ENCODE results near the gene DENND1C. TPM values are rescaled to one million over a fixed set of nuclear protein-coding genes. Genes with fewer than 3 reads are reported as not detected.

Gene DENND1C
- total and polyA plus RNA-seq, 2 of the 8 experiments (the other 6 are each of a cell fraction or from before 2014, with no cell fraction given): 3.6 to 4.0 TPM

DNA sequence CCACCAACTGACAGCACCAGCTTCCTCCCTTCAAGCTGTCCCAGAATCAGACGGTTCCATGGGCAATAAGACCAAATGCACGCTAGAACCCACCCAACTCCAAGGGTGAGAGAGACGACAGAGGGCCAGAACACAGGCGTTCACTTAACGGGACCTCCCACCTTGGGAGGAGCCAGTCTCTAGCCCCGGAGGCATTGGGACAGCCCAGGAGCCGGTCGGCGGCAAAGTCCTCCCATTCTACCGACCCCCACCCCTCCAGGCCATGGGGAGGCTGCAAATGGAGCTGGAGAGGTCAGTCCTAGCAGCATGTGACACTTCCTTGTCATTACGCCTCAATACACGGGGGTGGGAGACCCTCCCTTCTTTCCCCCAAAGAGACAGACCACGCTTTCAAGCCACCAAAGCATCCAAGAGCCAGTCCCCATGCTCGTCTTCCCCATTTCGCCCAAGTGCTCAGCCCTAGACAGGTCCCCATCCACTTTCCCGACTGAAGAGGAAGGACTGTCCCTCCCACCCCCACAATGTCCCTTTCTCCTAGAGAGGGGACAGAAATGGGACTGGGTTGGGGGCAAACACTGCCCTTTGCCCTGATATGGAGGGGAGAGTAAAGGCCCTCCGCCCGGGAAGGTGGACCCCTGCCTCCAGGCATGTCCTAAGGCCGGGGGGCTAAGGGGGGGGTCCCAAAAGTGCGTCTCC is 57.9 kb downstream of the DENND1C start:
- ChIA-PET POLR2A (ENCODE audit: partially characterized antibody) (interaction anchor here (0.7 to 4.2 kb wide), 18 partner anchors 9 to 340 kb away, joined by 3 to 26 read pairs (median 3); partner anchors contain the start of gene GTF2F1), CTCF (ENCODE audit: partially characterized antibody) (interaction anchor here (1.0 kb wide), 1 partner anchor 47 kb away, joined by 3 read pairs; no protein-coding TSS in a partner anchor)
- Histone ChIP-seq H3K27ac (ENCODE audit: low read depth, low read length) (peak overlapping the region; percentile 65), H3K27me3 (replicated peaks in 1 of 4; ENCODE audit: control insufficient read depth in 3 of 4, extremely low read depth in 1 of 4, insufficient read depth in 3 of 4, low read length in 3 of 4) (no peaks in the 10 kb centered on the region; a peak in 1 of 7 replicates), H4K91ac (replicated peaks; ENCODE audit: insufficient read length, low read length) (peak overlapping the region; percentile 73), H2AFZ (ENCODE audit: low read length) (no peak overlapping the region), H3K79me1 (ENCODE audit: low read depth, low read length) (peaks cover 11% of the 10 kb centered on the region), H4K8ac (ENCODE audit: extremely low read depth, insufficient read depth, low read length) (no peak overlapping the region), H3K23me2 (ENCODE audit: low read depth, low read length) (peaks cover 8% of the 10 kb centered on the region), H4K20me1 (replicated peaks in 1 of 2; ENCODE audit: control insufficient read depth in 1 of 2, insufficient read depth in 2 of 2, low read length in 2 of 2) (peaks cover 45 to 52% of the 10 kb centered on the region in 2 experiments), H3K23ac (ENCODE audit: insufficient read length) (no peak overlapping the region), H2BK20ac (ENCODE audit: low read length) (no peak overlapping the region), H3K4ac (replicated peaks; ENCODE audit: insufficient read length, low read depth, low read length) (no peak overlapping the region), H3K9ac (replicated peaks in 1 of 4; ENCODE audit: extremely low read depth in 1 of 4, low read depth in 3 of 4, low read length in 3 of 4) (peak overlapping the region; percentile 68 to 98 (median 78)), H2BK12ac (ENCODE audit: low read depth, low read length) (no peak overlapping the region), H3K36me3 (ENCODE audit: control insufficient read depth in 2 of 4, insufficient read depth in 4 of 4, low read length in 3 of 4) (peaks cover 26 to 37% (median 35%) of the 10 kb centered on the region in 4 experiments), H2AK5ac (ENCODE audit: low read depth, low read length) (0 out of 2 replicates have a peak overlapping the region, but pooled peaks have one; percentile 5), H3K4me3 (ENCODE audit: extremely low read depth in 1 of 4, insufficient read depth in 2 of 4, low read depth in 3 of 4, low read length in 4 of 4) (peak overlapping the region; percentile 77 to 100 (median 96)), H3K79me2 (ENCODE audit: control insufficient read depth in 1 of 2, insufficient read depth in 2 of 2, low read length in 2 of 2) (peaks cover 34 to 55% of the 10 kb centered on the region in 2 experiments), H3K4me1 (replicated peaks in 1 of 4; ENCODE audit: control insufficient read depth in 3 of 4, insufficient read depth in 4 of 4, low read length in 3 of 4) (peaks cover 0 to 4% (median 0%) of the 10 kb centered on the region in 4 experiments; a peak in 2 of 7 replicates), H3K14ac (ENCODE audit: insufficient read length) (no peak overlapping the region), H3K18ac (ENCODE audit: extremely low read depth, low read length) (peak overlapping the region; percentile 60), H2BK120ac (replicated peaks; ENCODE audit: low read depth, low read length) (no peak overlapping the region), H4K5ac (ENCODE audit: insufficient read length, low read depth, low read length) (peak overlapping the region; percentile 15), H3K56ac (replicated peaks; ENCODE audit: insufficient read length, low read depth, low read length) (peak overlapping the region; percentile 77), H3K4me2 (ENCODE audit: insufficient read depth in 1 of 2, low read depth in 2 of 2, low read length in 2 of 2) (peak overlapping the region; percentile 90 to 95), H2BK5ac (ENCODE audit: low read depth, low read length) (peak overlapping the region; percentile 71; the same call in 1 of the 2 replicates), H3K9me3 (ENCODE audit: insufficient read depth in 2 of 2, low read depth in 1 of 2, low read length in 1 of 2) (peaks cover 0 to 5% of the 10 kb centered on the region in 2 experiments; a peak in 2 of 4 replicates), H2BK15ac (ENCODE audit: low read length) (no peak overlapping the region)
- DNase-seq (ENCODE audit: low read depth in 1 of 2, low spot score in 2 of 2) (peak in 1 of 2 experiments; percentile 53), FAIRE-seq (no peak)
- WGBS, 2 experiments (ENCODE audit: extremely low coverage in 1 of 2, insufficient coverage in 1 of 2, insufficient read length in 1 of 2, insufficient replicate concordance in 2 of 2, low coverage in 1 of 2, low lambda C conversion rate in 2 of 2, missing lambda C conversion rate in 1 of 2): 13% methylated on average over 16 of the region's 20 CpGs; no CpG with 5 or more reads in 1 of the 2 experiments
- no peak for TF ChIP-seq PHF8 (conservative IDR thresholded peaks at IDR 0.05; ENCODE audit: low read depth, low read length)
- peak; percentile 17 to 64; a peak in 1 of 4 replicates for TF ChIP-seq SIN3A (conservative IDR thresholded peaks at IDR 0.05 in 1 of 2, IDR thresholded peaks at IDR 0.05 in 1 of 2; ENCODE audit: low read depth in 1 of 2, low read length in 2 of 2)
- TF ChIP-seq CBX8 (IDR thresholded peaks at IDR 0.05; ENCODE audit: borderline replicate concordance, low read depth, low read length): no peak
- TF ChIP-seq JUND (IDR thresholded peaks at IDR 0.05; ENCODE audit: low read length): no peak
- TF ChIP-seq SP1 (IDR thresholded peaks at IDR 0.05; ENCODE audit: low read depth, low read length): no peak
- TF ChIP-seq CHD1 (IDR thresholded peaks at IDR 0.05; ENCODE audit: low read depth, low read length): no peak
- TF ChIP-seq ASH2L (IDR thresholded peaks at IDR 0.05; ENCODE audit: low read length): no peak
- TF ChIP-seq MAX (IDR thresholded peaks at IDR 0.05): no peak
- no peak for TF ChIP-seq HDAC6 (IDR thresholded peaks at IDR 0.05; ENCODE audit: low read depth, low read length)
- 0 out of 2 replicates have a peak, but pooled peaks have one; percentile 6 for TF ChIP-seq RBBP5 (IDR thresholded peaks at IDR 0.05; ENCODE audit: borderline replicate concordance, low read depth, low read length)
- peak; percentile 57 for TF ChIP-seq SAP30 (IDR thresholded peaks at IDR 0.05; ENCODE audit: insufficient read depth, insufficient replicate concordance, low read length)
